HepG2 (cell line): ENCODE measurements around the gene TAS1R3. TPM values are rescaled to one million over a fixed set of nuclear protein-coding genes. Genes with fewer than 3 reads are reported as not detected.

Experiments
- CBX5 ChIP-seq: sonication (generic); formaldehyde crosslinking; IDR thresholded peaks from 2 replicates; pipeline ENCODE4 v1.4.0; 2020; ENCODE audit warnings: missing genetic modification reagents, borderline replicate concordance
- CHD2 ChIP-seq: IDR thresholded peaks from 2 replicates; pipeline ENCODE4 v1.6.1; 2011; ENCODE audit warnings: low read depth, low read length, improper control_type of control experiment
- E2F1 ChIP-seq: sonication (generic); formaldehyde crosslinking; IDR thresholded peaks from 2 replicates; pipeline ENCODE4 v1.5.0; 2020; ENCODE audit warnings: missing genetic modification reagents
- FOXJ3 ChIP-seq: sonication (generic); formaldehyde crosslinking; IDR thresholded peaks from 2 replicates; pipeline ENCODE4 v1.4.0; 2020; ENCODE audit warnings: missing genetic modification reagents, mild to moderate bottlenecking, borderline replicate concordance
- HDAC6 ChIP-seq: fragments of 200-600 bp; sonication (generic); IDR thresholded peaks from 2 replicates; pipeline ENCODE4 v1.7.0; 2017; ENCODE audit warnings: mild to moderate bottlenecking, antibody characterized with exemption, low read length, low read depth
- HMG20B ChIP-seq: conservative IDR thresholded peaks from 2 replicates; pipeline ENCODE4 v1.6.1; 2016; ENCODE audit warnings: missing genetic modification reagents, missing compliant biosample characterization
- HNRNPUL1 ChIP-seq: fragments of 200-400 bp; formaldehyde crosslinking; IDR thresholded peaks from 2 replicates; pipeline ENCODE4 v1.6.1; 2017; ENCODE audit warnings: low read depth, mild to moderate bottlenecking, low read length, moderate library complexity
- ISX ChIP-seq: sonication (generic); formaldehyde crosslinking; conservative IDR thresholded peaks from 2 replicates; pipeline ENCODE4 v1.5.0; 2020; ENCODE audit warnings: missing genetic modification reagents
- KMT2B ChIP-seq: IDR thresholded peaks from 2 replicates; pipeline ENCODE4 v1.6.1; 2016; ENCODE audit warnings: missing genetic modification reagents, missing compliant biosample characterization
- NONO ChIP-seq, 2 experiments: fragments of 450-650 bp in 1 of 2; sonication (generic) in 1 of 2; formaldehyde crosslinking in 1 of 2; IDR thresholded peaks in 1 of 2; conservative IDR thresholded peaks in 1 of 2; 2 replicates each; pipeline versions ENCODE4 v1.6.1 to v1.8.0; 2017 to 2022; ENCODE audit warnings: mild to moderate bottlenecking in 1 of 2, missing genetic modification reagents in 1 of 2, moderate library complexity in 1 of 2
- NPAS2 ChIP-seq: sonication (generic); formaldehyde crosslinking; IDR thresholded peaks from 2 replicates; pipeline ENCODE4 v1.8.0; 2022; ENCODE audit warnings: mild to moderate bottlenecking, missing genetic modification reagents, borderline replicate concordance
- REL ChIP-seq: sonication (generic); formaldehyde crosslinking; conservative IDR thresholded peaks from 2 replicates; pipeline ENCODE4 v1.8.0; 2022; ENCODE audit warnings: mild to moderate bottlenecking, missing genetic modification reagents, moderate library complexity
- RFX1 ChIP-seq: fragments of 450-650 bp; IDR thresholded peaks from 2 replicates; pipeline ENCODE4 v1.6.1; 2017
- RFX5 ChIP-seq: IDR thresholded peaks from 2 replicates; pipeline ENCODE4 v1.6.1; 2011; ENCODE audit warnings: low read depth, low read length, improper control_type of control experiment
- SETDB1 ChIP-seq: sonication (generic); formaldehyde crosslinking; IDR thresholded peaks from 2 replicates; pipeline ENCODE4 v1.5.1; 2020; ENCODE audit warnings: missing genetic modification reagents, mild to moderate bottlenecking, borderline replicate concordance
- SOX13 ChIP-seq, 3 experiments: fragments of 450-650 bp in 1 of 3; sonication (generic) in 1 of 3; formaldehyde crosslinking in 1 of 3; IDR thresholded peaks in 2 of 3; conservative IDR thresholded peaks in 1 of 3; 2 replicates each; pipeline versions ENCODE4 v1.5.0 to v1.6.1; 2016 to 2020; ENCODE audit warnings: antibody characterized with exemption in 1 of 3, mild to moderate bottlenecking in 1 of 3, missing compliant biosample characterization in 1 of 3, missing genetic modification reagents in 1 of 3, moderate library complexity in 1 of 3
- TSC22D2 ChIP-seq: sonication (generic); formaldehyde crosslinking; IDR thresholded peaks from 2 replicates; pipeline ENCODE4 v1.5.1; 2020; ENCODE audit warnings: missing genetic modification reagents, mild to moderate bottlenecking, borderline replicate concordance
- ZEB1 ChIP-seq: IDR thresholded peaks from 2 replicates; pipeline ENCODE4 v1.6.1; 2012; ENCODE audit warnings: mild to moderate bottlenecking, low read depth, inconsistent platforms; ENCODE audit not compliant: insufficient replicate concordance
- ZNF749 ChIP-seq: sonication (generic); formaldehyde crosslinking; IDR thresholded peaks from 2 replicates; pipeline ENCODE4 v1.8.0; 2022; ENCODE audit warnings: mild to moderate bottlenecking, missing genetic modification reagents, moderate library complexity, borderline replicate concordance
- ZNF891 ChIP-seq: sonication (generic); formaldehyde crosslinking; IDR thresholded peaks from 2 replicates; pipeline ENCODE4 v1.5.0; 2020; ENCODE audit warnings: mild to moderate bottlenecking, missing genetic modification reagents
- ZSCAN12 ChIP-seq: sonication (generic); formaldehyde crosslinking; IDR thresholded peaks from 2 replicates; pipeline ENCODE4 v1.9.0; 2021; ENCODE audit warnings: mild to moderate bottlenecking, missing genetic modification reagents
- ZSCAN31 ChIP-seq: sonication (generic); formaldehyde crosslinking; IDR thresholded peaks from 2 replicates; pipeline ENCODE4 v1.5.0; 2020; ENCODE audit warnings: low read depth, mild to moderate bottlenecking, missing genetic modification reagents
- polyA plus RNA-seq, 8 experiments: library from polyadenylated mRNA; depleted of rRNA in 3 of 8; stranded (reverse) in 7 of 8; unstranded in 1 of 8; fragments of >200 nt; fragmentation: Illumina TruSeq in 4 of 8; extraction: Trizol in 4 of 8; gene quantifications; 2 replicates each; pipeline versions ENCODE4 v1.2.1 to v1.2.3, GENCODE V29; 2011 to 2016; ENCODE audit warnings: low read depth in 4 of 8, missing spikeins in 1 of 8, mixed read lengths in 1 of 8; ENCODE audit not compliant: insufficient read depth in 1 of 8
- total RNA-seq, 5 experiments: library from RNA; depleted of rRNA; stranded (reverse); fragments of >200 nt; fragmentation: Illumina TruSeq; extraction: Trizol; gene quantifications; 2 replicates each; pipeline ENCODE4 v1.2.3, GENCODE V29; 2016; ENCODE audit warnings: low read depth in 1 of 5
- TF ChIP-seq, protein P1 (sequence below): sonication (generic); formaldehyde crosslinking; IDR thresholded peaks from 2 replicates; pipeline ENCODE4 v1.5.1; 2020; ENCODE audit warnings: missing genetic modification reagents, mild to moderate bottlenecking, borderline replicate concordance

Gene TAS1R3
- total and polyA plus RNA-seq, 2 of the 13 experiments (the other 11 are each of a cell fraction or from before 2014, with no cell fraction given): 0.13 to 0.15 TPM

GRCh38 chr1:1291548-1292441 is 39.3 kb upstream of the TAS1R3 start (continued):
- no peak for TF ChIP-seq REL
- no peak for TF ChIP-seq E2F1 (CRISPR knock-in tag)
- TF ChIP-seq HMG20B (CRISPR knock-in tag): no peak
- TF ChIP-seq TSC22D2 (CRISPR knock-in tag): no peak
- TF ChIP-seq ISX (CRISPR knock-in tag): no peak
- no peak for TF ChIP-seq HDAC6
- no peak for TF ChIP-seq CBX5 (CRISPR knock-in tag)
- no peak for TF ChIP-seq NPAS2
- no peak for TF ChIP-seq RFX1
- 0 out of 2 replicates have a peak, but pooled peaks have one; percentile 21 for TF ChIP-seq ZNF891 (CRISPR knock-in tag)
- no peak for TF ChIP-seq HNRNPUL1
- no peak for TF ChIP-seq KMT2B (CRISPR knock-in tag)
- no peak for TF ChIP-seq ZEB1
- no peak for TF ChIP-seq ZSCAN12 (CRISPR knock-in tag)
- no peak for TF ChIP-seq CHD2
- TF ChIP-seq ZSCAN31 (CRISPR knock-in tag): no peak
- no peak for TF ChIP-seq SOX13 (IDR thresholded peaks at IDR 0.05)
- no peak for TF ChIP-seq SOX13 (CRISPR knock-in tag; conservative IDR thresholded peaks at IDR 0.05 in 1 of 2, IDR thresholded peaks at IDR 0.05 in 1 of 2)
- no peak for TF ChIP-seq RFX5
- TF ChIP-seq, protein P1, sequence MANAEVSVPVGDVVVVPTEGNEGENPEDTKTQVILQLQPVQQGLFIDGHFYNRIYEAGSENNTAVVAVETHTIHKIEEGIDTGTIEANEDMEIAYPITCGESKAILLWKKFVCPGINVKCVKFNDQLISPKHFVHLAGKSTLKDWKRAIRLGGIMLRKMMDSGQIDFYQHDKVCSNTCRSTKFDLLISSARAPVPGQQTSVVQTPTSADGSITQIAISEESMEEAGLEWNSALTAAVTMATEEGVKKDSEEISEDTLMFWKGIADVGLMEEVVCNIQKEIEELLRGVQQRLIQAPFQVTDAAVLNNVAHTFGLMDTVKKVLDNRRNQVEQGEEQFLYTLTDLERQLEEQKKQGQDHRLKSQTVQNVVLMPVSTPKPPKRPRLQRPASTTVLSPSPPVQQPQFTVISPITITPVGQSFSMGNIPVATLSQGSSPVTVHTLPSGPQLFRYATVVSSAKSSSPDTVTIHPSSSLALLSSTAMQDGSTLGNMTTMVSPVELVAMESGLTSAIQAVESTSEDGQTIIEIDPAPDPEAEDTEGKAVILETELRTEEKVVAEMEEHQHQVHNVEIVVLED (CRISPR knock-in tag): no peak
- no peak for TF ChIP-seq FOXJ3 (CRISPR knock-in tag)
- no peak for TF ChIP-seq ZNF749
- TF ChIP-seq SETDB1: no peak
- no peak for TF ChIP-seq NONO (IDR thresholded peaks at IDR 0.05)
- peak; percentile 72; the same call in 1 of the 2 replicates for TF ChIP-seq NONO (CRISPR knock-in tag; conservative IDR thresholded peaks at IDR 0.05)
